ENCODE results near the gene ARHGAP26.

DNA sequence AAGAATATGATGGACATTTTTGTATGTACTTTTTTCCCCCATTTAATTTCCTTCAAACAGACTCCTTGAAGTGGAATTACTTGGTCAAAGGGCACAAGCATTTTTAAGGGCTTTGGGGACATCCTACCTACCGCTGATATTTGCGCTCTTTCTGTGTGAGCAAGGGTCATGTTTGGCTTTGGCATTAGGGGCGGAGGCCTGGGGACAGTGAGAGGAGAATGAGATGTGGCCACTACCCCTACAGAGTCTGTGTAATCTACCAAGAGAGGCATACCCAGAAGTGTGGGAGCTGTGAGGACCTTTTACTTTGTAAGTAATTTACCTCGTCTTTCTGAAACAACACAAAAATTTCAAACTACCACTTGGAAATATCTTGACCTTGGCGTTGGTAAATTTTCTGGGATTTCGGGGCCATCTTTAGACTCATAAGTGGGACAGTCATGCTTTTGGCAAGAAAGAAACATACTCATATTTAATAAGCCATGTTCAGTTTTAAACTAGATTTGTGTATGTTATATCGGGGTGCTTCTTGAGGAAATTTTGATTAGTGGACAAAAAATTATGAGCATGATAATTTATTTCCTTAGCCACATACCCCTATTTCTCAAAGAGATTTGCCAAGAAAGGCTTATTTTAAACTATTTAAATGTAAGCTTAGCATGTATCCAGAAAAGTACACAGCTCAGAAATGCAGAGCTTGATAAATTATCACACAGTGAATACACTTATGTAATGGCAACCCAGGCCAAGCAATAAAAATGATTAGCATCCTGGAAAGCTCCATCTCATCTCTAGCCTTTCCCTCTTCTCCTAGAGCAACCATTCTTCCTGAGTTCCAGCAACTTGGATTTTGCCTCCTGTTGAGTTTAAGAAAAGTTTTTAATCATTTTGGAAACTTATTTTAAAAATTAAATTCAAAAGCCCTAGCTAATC, 63.6 kb downstream of the ARHGAP26 start:
- TF ChIP-seq, protein P1, sequence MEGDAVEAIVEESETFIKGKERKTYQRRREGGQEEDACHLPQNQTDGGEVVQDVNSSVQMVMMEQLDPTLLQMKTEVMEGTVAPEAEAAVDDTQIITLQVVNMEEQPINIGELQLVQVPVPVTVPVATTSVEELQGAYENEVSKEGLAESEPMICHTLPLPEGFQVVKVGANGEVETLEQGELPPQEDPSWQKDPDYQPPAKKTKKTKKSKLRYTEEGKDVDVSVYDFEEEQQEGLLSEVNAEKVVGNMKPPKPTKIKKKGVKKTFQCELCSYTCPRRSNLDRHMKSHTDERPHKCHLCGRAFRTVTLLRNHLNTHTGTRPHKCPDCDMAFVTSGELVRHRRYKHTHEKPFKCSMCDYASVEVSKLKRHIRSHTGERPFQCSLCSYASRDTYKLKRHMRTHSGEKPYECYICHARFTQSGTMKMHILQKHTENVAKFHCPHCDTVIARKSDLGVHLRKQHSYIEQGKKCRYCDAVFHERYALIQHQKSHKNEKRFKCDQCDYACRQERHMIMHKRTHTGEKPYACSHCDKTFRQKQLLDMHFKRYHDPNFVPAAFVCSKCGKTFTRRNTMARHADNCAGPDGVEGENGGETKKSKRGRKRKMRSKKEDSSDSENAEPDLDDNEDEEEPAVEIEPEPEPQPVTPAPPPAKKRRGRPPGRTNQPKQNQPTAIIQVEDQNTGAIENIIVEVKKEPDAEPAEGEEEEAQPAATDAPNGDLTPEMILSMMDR (IDR thresholded peaks at IDR 0.05): no peak
- TF ChIP-seq POLR2A (IDR thresholded peaks at IDR 0.05) (no peak), POLR2AphosphoS5 (IDR thresholded peaks at IDR 0.05) (no peak)
